ENCODE data around the gene CEBPG. TPM values are rescaled to one million over a fixed set of nuclear protein-coding genes. Genes with fewer than 3 reads are reported as not detected.

Gene CEBPG
- total and polyA plus RNA-seq, 2 donors (not counting 1 experiment from before 2014, with no cell fraction given), result 12.5 to 24.2 TPM

GRCh38 chr19:33382006-33382405, 8.5 kb downstream of the CEBPG start:
- Mint-ChIP-seq H3K27me3 (no peaks in the 10 kb centered on the region), H3K27ac (no peak overlapping the region), H3K4me3 (no peak overlapping the region), H3K4me1 (peaks cover 31% of the 10 kb centered on the region), H3K9me3 (ENCODE audit: insufficient read depth) (no peaks in the 10 kb centered on the region)
- Histone ChIP-seq H3K4me3 (ENCODE audit: control extremely low read depth in 1 of 5, extremely low read depth in 1 of 5, insufficient read depth in 1 of 5, low read depth in 2 of 5, low read length in 4 of 5) (no peak overlapping the region), H3K79me2 (ENCODE audit: control insufficient read depth, insufficient read depth, low read length) (peaks cover 60% of the 10 kb centered on the region), H3K9ac (ENCODE audit: low read length) (no peak overlapping the region), H3K4me1 (ENCODE audit: control insufficient read depth in 2 of 2, insufficient read depth in 2 of 2, low read length in 2 of 2) (no peaks in the 10 kb centered on the region), H3K9me3 (ENCODE audit: control extremely low read depth in 1 of 3, control insufficient read depth in 2 of 3, insufficient read depth in 1 of 3, low read length in 2 of 3) (no peaks in the 10 kb centered on the region), H2AFZ (ENCODE audit: insufficient read depth, low read depth, low read length, poor library complexity, severe bottlenecking) (no peak overlapping the region), H4K20me1 (ENCODE audit: control insufficient read depth, insufficient read depth, low read length, poor library complexity, severe bottlenecking) (peaks cover 63% of the 10 kb centered on the region), H3K27me3 (replicated peaks in 1 of 4; ENCODE audit: control extremely low read depth in 1 of 4, control insufficient read depth in 3 of 4, insufficient read depth in 4 of 4, low read length in 3 of 4) (no peaks in the 10 kb centered on the region), H3K36me3 (replicated peaks in 1 of 2; ENCODE audit: control extremely low read depth in 1 of 2, control insufficient read depth in 1 of 2, extremely low read depth in 1 of 2, insufficient read depth in 2 of 2, low read length in 1 of 2) (peaks cover 0 to 11% of the 10 kb centered on the region in 2 experiments), H3K27ac (ENCODE audit: low read length in 2 of 2) (no peak overlapping the region), H3K4me2 (replicated peaks; ENCODE audit: low read depth, low read length, poor library complexity, severe bottlenecking) (no peak overlapping the region)
- ChIA-PET CTCF (interaction anchor here (1.0 to 1.6 kb wide), 2 partner anchors 144 to 146 kb away, joined by 3 to 6 read pairs; no protein-coding TSS in a partner anchor), POLR2A (no interaction called here)
- intact Hi-C loops (cut with micrococcal nuclease), result no loop called here
- TF ChIP-seq, protein P1, sequence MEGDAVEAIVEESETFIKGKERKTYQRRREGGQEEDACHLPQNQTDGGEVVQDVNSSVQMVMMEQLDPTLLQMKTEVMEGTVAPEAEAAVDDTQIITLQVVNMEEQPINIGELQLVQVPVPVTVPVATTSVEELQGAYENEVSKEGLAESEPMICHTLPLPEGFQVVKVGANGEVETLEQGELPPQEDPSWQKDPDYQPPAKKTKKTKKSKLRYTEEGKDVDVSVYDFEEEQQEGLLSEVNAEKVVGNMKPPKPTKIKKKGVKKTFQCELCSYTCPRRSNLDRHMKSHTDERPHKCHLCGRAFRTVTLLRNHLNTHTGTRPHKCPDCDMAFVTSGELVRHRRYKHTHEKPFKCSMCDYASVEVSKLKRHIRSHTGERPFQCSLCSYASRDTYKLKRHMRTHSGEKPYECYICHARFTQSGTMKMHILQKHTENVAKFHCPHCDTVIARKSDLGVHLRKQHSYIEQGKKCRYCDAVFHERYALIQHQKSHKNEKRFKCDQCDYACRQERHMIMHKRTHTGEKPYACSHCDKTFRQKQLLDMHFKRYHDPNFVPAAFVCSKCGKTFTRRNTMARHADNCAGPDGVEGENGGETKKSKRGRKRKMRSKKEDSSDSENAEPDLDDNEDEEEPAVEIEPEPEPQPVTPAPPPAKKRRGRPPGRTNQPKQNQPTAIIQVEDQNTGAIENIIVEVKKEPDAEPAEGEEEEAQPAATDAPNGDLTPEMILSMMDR (IDR thresholded peaks at IDR 0.05), result no peak
- TF ChIP-seq EZH2 (IDR thresholded peaks at IDR 0.05; ENCODE audit: borderline replicate concordance, insufficient read depth, low read depth, low read length, poor library complexity, severe bottlenecking), result no peak
- DNase-seq, result no peak
- WGBS (ENCODE audit: insufficient coverage), result 93% methylated on average over 2 of the region's 4 CpGs
- ATAC-seq (ENCODE audit: low read depth), result no peak

DNA sequence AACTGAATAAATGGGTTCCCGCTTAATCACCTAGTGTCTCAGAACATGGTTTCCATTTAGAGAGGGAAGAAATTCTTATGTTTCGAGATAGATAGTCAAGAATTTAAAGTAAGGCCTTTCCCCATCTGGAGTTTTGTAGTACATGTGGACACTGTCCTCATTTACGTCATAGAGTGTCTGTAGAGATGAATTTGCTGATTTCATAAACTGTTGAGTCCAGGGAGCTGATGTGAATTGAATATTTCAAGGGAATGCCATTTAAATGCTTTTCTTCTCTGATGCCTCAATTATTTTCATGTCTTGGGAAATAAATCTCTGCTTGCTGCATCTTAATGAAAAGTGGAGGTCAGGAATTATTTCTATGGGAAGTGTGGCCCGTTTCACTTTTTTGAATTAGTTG, 9.5 kb downstream of the CEBPG start:
- no peak overlapping the region for H2AFZ ChIP-seq (ENCODE audit: insufficient read depth, low read depth, low read length, poor library complexity, severe bottlenecking)
- peaks cover 0 to 16% of the 10 kb centered on the region in 2 experiments for H3K36me3 ChIP-seq (replicated peaks in 1 of 2; ENCODE audit: control extremely low read depth in 1 of 2, control insufficient read depth in 1 of 2, extremely low read depth in 1 of 2, insufficient read depth in 2 of 2, low read length in 1 of 2)
- peaks cover 62% of the 10 kb centered on the region for H4K20me1 ChIP-seq (ENCODE audit: control insufficient read depth, insufficient read depth, low read length, poor library complexity, severe bottlenecking)
- H3K27ac ChIP-seq (ENCODE audit: low read length in 2 of 2), result no peak overlapping the region
- DNase-seq (no peak), ATAC-seq (ENCODE audit: low read depth) (no peak)
- no peaks in the 10 kb centered on the region for H3K27me3 ChIP-seq (replicated peaks in 1 of 4; ENCODE audit: control extremely low read depth in 1 of 4, control insufficient read depth in 3 of 4, insufficient read depth in 4 of 4, low read length in 3 of 4)
- ChIA-PET CTCF (interaction anchor here (1.6 kb wide), 1 partner anchor 147 kb away, joined by 6 read pairs; no protein-coding TSS in a partner anchor), POLR2A (no interaction called here)
- peaks cover 23% of the 10 kb centered on the region for H3K4me1 Mint-ChIP-seq
- no peak overlapping the region for H3K27ac Mint-ChIP-seq
- H3K4me1 ChIP-seq (ENCODE audit: control insufficient read depth in 2 of 2, insufficient read depth in 2 of 2, low read length in 2 of 2), result no peaks in the 10 kb centered on the region
- 90% methylated on average over 3 of the region's 4 CpGs for WGBS (ENCODE audit: insufficient coverage)
- H3K4me3 Mint-ChIP-seq, result no peak overlapping the region
- no peak overlapping the region for H3K4me2 ChIP-seq (replicated peaks; ENCODE audit: low read depth, low read length, poor library complexity, severe bottlenecking)
- intact Hi-C loops (cut with micrococcal nuclease), result no loop called here
- no peak overlapping the region for H3K4me3 ChIP-seq (ENCODE audit: control extremely low read depth in 1 of 5, extremely low read depth in 1 of 5, insufficient read depth in 1 of 5, low read depth in 2 of 5, low read length in 4 of 5)
- no peak overlapping the region for H3K9ac ChIP-seq (ENCODE audit: low read length)
- H3K9me3 ChIP-seq (ENCODE audit: control extremely low read depth in 1 of 3, control insufficient read depth in 2 of 3, insufficient read depth in 1 of 3, low read length in 2 of 3), result no peaks in the 10 kb centered on the region
- H3K9me3 Mint-ChIP-seq (ENCODE audit: insufficient read depth), result no peaks in the 10 kb centered on the region
- TF ChIP-seq, protein P1 (IDR thresholded peaks at IDR 0.05), result no peak
- no peak for TF ChIP-seq EZH2 (IDR thresholded peaks at IDR 0.05; ENCODE audit: borderline replicate concordance, insufficient read depth, low read depth, low read length, poor library complexity, severe bottlenecking)
- H3K79me2 ChIP-seq (ENCODE audit: control insufficient read depth, insufficient read depth, low read length), result peaks cover 56% of the 10 kb centered on the region
- no peaks in the 10 kb centered on the region for H3K27me3 Mint-ChIP-seq

Measured in B cell (primary cell).